ENCODE measurements around the gene SRMS. TPM values are rescaled to one million over a fixed set of nuclear protein-coding genes. Genes with fewer than 3 reads are reported as not detected.

SRMS gene
- total and polyA plus RNA-seq, 2 of the 13 experiments (the other 11 are each of a cell fraction or from before 2014, with no cell fraction given) = not detected

DNA sequence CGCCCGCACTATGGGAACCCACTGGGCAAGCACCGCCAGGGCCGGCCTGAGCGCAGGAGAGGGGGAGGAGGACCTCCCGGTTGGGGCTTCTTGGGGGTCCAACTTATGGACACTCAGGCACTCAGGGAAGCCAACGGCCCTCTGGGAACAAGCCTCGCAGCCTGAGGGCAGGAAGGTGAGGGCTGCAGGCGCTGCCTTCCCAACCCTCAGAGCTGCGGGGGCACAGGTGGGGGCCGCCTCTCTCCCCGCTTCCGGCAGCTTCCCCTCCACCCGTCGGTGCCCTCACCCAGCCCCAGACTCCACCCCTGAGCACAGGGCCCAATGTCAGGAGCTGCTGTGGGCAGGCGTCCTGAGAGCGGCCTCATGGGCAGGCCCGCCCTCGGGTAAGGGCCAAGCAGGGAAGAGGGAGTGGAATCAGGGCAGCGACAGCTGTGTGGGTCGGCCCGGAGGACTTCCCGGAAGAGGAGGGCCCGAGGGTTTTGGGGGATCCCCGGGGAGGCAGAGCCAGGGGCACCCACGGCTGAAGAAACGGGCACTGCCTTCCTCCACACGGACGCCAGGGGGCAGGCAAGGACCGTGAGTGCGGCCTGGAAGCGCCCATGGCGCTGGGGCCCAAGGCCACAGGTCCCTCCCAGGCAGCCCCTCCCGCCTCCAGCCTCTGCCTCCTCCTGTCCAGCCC lies 9.9 kb downstream of the SRMS start (continued):
- TF ChIP-seq ZNF280D (CRISPR knock-in tag; IDR thresholded peaks at IDR 0.05) (peak; percentile 96), ZFP62 (CRISPR knock-in tag; IDR thresholded peaks at IDR 0.05) (no peak), MEF2D (CRISPR knock-in tag; IDR thresholded peaks at IDR 0.05) (peak; percentile 70; the same call in 1 of the 2 replicates), ZNF670 (CRISPR knock-in tag; IDR thresholded peaks at IDR 0.05; ENCODE audit: borderline replicate concordance) (peak; percentile 93), PCBP1 (IDR thresholded peaks at IDR 0.05; ENCODE audit: borderline replicate concordance, low read depth, low read length) (peak; percentile 72), ZNF550 (CRISPR knock-in tag; IDR thresholded peaks at IDR 0.05; ENCODE audit: borderline replicate concordance) (peak; percentile 85; the same call in 1 of the 2 replicates), DMAP1 (CRISPR knock-in tag; IDR thresholded peaks at IDR 0.05) (0 out of 2 replicates have a peak, but pooled peaks have one; percentile 75), PAX8 (CRISPR knock-in tag; IDR thresholded peaks at IDR 0.05; ENCODE audit: borderline replicate concordance) (no peak), ZNF260 (CRISPR knock-in tag; IDR thresholded peaks at IDR 0.05; ENCODE audit: borderline replicate concordance, low read depth) (no peak), HMGA1 (CRISPR knock-in tag; conservative IDR thresholded peaks at IDR 0.05) (no peak), ZNF274 (CRISPR knock-in tag; IDR thresholded peaks at IDR 0.05) (peak; percentile 84; the same call in 1 of the 2 replicates), ELF4 (CRISPR knock-in tag; IDR thresholded peaks at IDR 0.05; ENCODE audit: borderline replicate concordance) (no peak), NCOR1 (IDR thresholded peaks at IDR 0.05; ENCODE audit: borderline replicate concordance, low read length) (peak; percentile 38; the same call in 1 of the 2 replicates), KDM2A (CRISPR knock-in tag; IDR thresholded peaks at IDR 0.05; ENCODE audit: borderline replicate concordance, low read depth) (peak; percentile 97), ZNF33A (CRISPR knock-in tag; IDR thresholded peaks at IDR 0.05; ENCODE audit: borderline replicate concordance) (no peak), ZNF24 (IDR thresholded peaks at IDR 0.05) (no peak), BATF2 (CRISPR knock-in tag; IDR thresholded peaks at IDR 0.05) (no peak), KLF9 (CRISPR knock-in tag; IDR thresholded peaks at IDR 0.05; ENCODE audit: low read depth) (no peak), ZNF614 (CRISPR knock-in tag; IDR thresholded peaks at IDR 0.05; ENCODE audit: borderline replicate concordance) (0 out of 2 replicates have a peak, but pooled peaks have one; percentile 71), ZNF160 (CRISPR knock-in tag; IDR thresholded peaks at IDR 0.05) (0 out of 2 replicates have a peak, but pooled peaks have one; percentile 44), HHEX (CRISPR knock-in tag; IDR thresholded peaks at IDR 0.05) (no peak), ZNF296 (CRISPR knock-in tag; conservative IDR thresholded peaks at IDR 0.05) (peak; percentile 96), SMAD1 (CRISPR knock-in tag; IDR thresholded peaks at IDR 0.05; ENCODE audit: borderline replicate concordance, low read depth) (peak; percentile 91; the same call in 1 of the 2 replicates), ZNF34 (CRISPR knock-in tag; IDR thresholded peaks at IDR 0.05; ENCODE audit: borderline replicate concordance) (peak; percentile 95)
- TF ChIP-seq, protein P1, sequence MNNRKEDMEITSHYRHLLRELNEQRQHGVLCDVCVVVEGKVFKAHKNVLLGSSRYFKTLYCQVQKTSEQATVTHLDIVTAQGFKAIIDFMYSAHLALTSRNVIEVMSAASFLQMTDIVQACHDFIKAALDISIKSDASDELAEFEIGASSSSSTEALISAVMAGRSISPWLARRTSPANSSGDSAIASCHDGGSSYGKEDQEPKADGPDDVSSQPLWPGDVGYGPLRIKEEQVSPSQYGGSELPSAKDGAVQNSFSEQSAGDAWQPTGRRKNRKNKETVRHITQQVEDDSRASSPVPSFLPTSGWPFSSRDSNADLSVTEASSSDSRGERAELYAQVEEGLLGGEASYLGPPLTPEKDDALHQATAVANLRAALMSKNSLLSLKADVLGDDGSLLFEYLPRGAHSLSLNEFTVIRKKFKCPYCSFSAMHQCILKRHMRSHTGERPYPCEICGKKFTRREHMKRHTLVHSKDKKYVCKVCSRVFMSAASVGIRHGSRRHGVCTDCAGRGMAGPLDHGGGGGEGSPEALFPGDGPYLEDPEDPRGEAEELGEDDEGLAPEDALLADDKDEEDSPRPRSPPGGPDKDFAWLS (CRISPR knock-in tag; IDR thresholded peaks at IDR 0.05; ENCODE audit: borderline replicate concordance) = peak; percentile 95
